Measurements from ENCODE around the gene CHRNA9.

- TF ChIP-seq CTCF (IDR thresholded peaks at IDR 0.05) (no peak), POLR2A (IDR thresholded peaks at IDR 0.05) (no peak)
Observed at GRCh38 chr4:40301603-40302002, 33.5 kb upstream of the CHRNA9 start.

Data from adrenal gland (tissue), 5 donors.